GM12864 (cell line): ENCODE data around the gene EXOSC5.

Experiments used
- DNase-seq: peaks from one replicate; pipeline ENCODE4 v3.0.0-alpha.2; 2011; ENCODE audit warnings: low read depth
- H3K4me3 ChIP-seq: 2 replicates; pipeline ENCODE4 v1.5.1; 2011; ENCODE audit warnings: mild to moderate bottlenecking, low read depth, low read length, control low read depth
- CTCF ChIP-seq: IDR thresholded peaks from 2 replicates; pipeline ENCODE4 v1.5.1; 2011; ENCODE audit warnings: low read depth, mild to moderate bottlenecking, moderate library complexity, low read length, control low read depth, inconsistent platforms; ENCODE audit errors: missing control alignments

The EXOSC5 gene

DNA sequence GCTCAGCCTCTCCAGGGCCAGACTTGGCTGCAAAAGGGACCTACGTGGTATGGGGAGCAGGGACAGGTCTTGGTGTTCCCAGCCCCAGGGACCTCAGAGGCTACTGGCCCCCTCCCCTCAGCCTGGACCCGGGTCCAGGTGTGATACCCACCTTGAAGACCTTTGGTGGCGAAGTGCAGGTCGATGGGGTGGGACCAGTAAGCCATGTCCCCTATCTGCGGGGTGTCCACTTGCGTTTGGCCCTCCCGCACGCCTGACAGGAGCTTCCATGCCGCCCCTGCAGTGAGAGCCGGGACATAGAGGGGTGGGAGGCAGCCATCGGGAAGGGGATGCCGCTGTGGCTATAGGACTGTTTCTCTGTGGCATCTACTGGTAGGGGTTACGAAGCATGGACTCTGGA is 39.4 kb downstream of the EXOSC5 start:
- H3K4me3 ChIP-seq: no peak overlapping the region
- DNase-seq: no peak
- no peak for TF ChIP-seq CTCF

- no peak for DNase-seq
- H3K4me3 ChIP-seq: no peak overlapping the region
- no peak for TF ChIP-seq CTCF
Observed at GRCh38 chr19:41356984-41357739, 40.0 kb downstream of the EXOSC5 start.

DNA sequence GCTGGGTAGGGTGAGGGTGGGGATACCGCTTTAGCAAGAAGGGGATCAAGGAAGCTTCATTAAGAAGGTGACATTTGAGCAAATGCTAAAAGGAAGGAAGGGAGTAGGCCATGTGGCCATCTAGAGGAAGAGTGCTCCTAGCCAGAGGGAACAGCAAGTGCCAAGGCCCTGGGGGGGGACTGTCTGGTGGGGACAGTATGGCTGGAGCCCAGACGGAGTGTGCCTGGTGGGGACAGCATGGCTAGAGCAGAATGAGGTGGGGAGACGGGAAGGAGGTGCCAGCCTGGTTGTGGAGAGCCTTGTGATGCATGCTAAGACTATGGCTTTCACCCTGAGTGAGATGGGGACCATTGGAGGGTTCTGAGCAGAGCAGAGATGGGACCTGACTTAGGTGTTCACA is 41.4 kb downstream of the EXOSC5 start:
- no peak for DNase-seq
- no peak overlapping the region for H3K4me3 ChIP-seq
- no peak for TF ChIP-seq CTCF

DNA sequence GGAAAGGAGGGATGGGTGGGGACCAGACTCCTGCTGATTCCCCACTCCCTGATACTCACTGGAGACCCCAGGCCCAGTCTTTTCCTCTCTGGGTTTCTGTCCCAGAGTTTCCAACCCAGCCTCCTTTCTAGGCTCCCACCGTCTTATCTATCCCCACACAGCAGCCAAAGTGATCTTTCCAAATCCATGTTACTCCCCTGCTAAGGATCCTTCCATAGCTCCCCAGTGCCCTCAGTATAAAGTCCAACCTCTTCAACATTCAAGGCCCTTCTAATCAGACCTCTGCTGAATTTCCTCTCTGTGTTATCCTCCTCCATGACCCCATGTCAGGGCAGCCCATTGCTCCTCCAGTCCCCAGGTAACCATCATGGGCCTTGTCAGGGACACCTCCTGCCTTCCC is 42.1 kb downstream of the EXOSC5 start:
- TF ChIP-seq CTCF: no peak
- no peak overlapping the region for H3K4me3 ChIP-seq
- DNase-seq: no peak

DNA sequence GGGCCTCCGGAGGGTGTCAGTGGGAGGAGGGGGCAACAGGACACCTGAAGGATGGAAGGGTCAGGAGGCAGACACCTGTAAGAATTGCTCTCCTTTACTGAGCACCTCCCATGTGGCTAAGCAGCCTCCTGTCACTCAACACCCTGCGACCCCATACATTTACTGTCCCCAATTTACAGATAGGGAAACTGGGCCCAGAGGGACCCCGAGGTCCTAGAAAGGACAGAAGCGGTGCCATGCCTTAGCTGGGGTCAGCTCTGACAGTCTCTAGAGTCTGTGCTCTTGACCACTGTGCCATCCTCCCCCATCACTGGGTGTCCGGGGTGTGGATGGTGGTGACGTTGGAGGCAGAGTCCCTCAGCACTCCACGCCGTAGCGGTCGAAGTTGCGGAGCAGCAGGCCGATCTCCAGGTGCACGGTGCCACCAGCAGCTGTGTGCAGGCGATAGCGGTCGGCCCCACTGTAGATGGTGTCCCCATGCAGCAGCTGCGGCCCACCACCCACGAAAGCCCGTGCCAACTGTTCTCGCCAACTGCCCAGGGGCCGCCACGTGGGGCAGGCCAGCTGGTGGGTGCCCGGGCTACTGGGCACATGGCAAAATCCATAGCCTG is 42.7 kb downstream of the EXOSC5 start:
- TF ChIP-seq CTCF: no peak
- H3K4me3 ChIP-seq: peak overlapping the region; percentile 46
- no peak for DNase-seq

DNA sequence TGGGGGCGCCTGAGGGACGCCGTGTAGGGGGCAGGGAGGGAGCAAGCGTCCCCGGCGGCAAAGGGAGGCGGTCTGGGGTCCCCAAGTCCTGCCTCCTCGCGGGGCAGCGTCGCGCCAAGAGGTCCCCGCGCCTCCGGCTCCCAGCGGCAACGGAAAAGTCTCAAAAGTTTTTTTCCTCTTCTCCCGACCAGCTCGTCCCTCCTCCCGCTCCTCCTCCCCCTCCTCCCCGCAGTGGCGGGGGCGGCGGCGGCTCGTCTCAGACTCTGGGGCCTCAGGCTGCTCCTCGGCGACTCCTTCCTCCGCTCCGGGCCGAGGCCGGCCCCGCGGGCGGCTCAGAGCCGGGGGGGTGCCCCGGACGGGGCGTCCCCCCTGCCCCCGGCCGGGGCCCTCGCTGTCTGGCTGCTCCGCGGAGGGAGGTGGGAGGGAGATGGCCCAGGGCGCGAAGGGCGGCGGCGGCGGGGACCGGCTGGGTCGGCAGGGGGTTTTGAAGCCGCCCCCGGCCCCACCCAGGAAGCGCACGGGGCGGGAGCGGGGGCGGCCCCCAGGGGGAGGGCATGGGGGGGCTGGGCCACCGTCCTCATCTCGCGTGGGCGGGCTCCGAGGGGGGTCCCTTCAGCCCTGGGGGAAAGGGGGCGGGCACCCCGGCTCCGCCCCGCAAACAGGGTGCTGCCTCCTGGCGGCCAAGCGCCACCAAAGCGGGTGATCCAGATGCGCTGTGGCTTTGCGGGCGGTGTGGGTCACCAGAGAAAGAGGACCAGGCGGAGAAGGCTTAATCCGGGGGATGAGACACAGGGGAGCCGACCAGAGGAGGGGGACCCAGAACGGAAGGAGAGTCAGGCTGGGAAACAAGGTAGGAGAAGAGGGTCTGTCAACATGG is 43.5 kb downstream of the EXOSC5 start, which contains the start of gene TGFB1:
Gene TGFB1 (minus strand): TSS at position 457 of the 877 bp plus-strand sequence. CDS start 878 bp downstream, outside the sequence.
- peak; percentile 71 for DNase-seq
- peak within 1 kb of the TSS; percentile 83 for H3K4me3 ChIP-seq
- TF ChIP-seq CTCF: peak; percentile 88
